AG10803 (cell line): ENCODE results near the gene EPB42.

ENCODE experiments used
- DNase-seq: peaks from one replicate; pipeline ENCODE4 v3.0.0; 2010; ENCODE audit warnings: low read depth
- H3K4me3 ChIP-seq: 2 replicates; pipeline ENCODE4 v1.5.1; 2011; ENCODE audit warnings: mild to moderate bottlenecking, low read length, control low read depth
- TF ChIP-seq, protein P1 (sequence below): conservative IDR thresholded peaks from 2 replicates; pipeline ENCODE4 v1.5.1; 2011; ENCODE audit warnings: mild to moderate bottlenecking, low read length, control low read depth, inconsistent platforms

The EPB42 gene

GRCh38 chr15:43220991-43221403 is at the start of gene EPB42:
EPB42 (minus strand) TSS chr15:43221018; CDS start chr15:43220825, 193 bp downstream.
- TF ChIP-seq, protein P1, sequence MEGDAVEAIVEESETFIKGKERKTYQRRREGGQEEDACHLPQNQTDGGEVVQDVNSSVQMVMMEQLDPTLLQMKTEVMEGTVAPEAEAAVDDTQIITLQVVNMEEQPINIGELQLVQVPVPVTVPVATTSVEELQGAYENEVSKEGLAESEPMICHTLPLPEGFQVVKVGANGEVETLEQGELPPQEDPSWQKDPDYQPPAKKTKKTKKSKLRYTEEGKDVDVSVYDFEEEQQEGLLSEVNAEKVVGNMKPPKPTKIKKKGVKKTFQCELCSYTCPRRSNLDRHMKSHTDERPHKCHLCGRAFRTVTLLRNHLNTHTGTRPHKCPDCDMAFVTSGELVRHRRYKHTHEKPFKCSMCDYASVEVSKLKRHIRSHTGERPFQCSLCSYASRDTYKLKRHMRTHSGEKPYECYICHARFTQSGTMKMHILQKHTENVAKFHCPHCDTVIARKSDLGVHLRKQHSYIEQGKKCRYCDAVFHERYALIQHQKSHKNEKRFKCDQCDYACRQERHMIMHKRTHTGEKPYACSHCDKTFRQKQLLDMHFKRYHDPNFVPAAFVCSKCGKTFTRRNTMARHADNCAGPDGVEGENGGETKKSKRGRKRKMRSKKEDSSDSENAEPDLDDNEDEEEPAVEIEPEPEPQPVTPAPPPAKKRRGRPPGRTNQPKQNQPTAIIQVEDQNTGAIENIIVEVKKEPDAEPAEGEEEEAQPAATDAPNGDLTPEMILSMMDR = no peak
- H3K4me3 ChIP-seq = no peak within 1 kb of the TSS
- DNase-seq = no peak

GRCh38 chr15:43270113-43270665 is 49.4 kb upstream of the EPB42 start:
- H3K4me3 ChIP-seq = no peak overlapping the region
- DNase-seq = no peak
- TF ChIP-seq, protein P1 = no peak

DNA sequence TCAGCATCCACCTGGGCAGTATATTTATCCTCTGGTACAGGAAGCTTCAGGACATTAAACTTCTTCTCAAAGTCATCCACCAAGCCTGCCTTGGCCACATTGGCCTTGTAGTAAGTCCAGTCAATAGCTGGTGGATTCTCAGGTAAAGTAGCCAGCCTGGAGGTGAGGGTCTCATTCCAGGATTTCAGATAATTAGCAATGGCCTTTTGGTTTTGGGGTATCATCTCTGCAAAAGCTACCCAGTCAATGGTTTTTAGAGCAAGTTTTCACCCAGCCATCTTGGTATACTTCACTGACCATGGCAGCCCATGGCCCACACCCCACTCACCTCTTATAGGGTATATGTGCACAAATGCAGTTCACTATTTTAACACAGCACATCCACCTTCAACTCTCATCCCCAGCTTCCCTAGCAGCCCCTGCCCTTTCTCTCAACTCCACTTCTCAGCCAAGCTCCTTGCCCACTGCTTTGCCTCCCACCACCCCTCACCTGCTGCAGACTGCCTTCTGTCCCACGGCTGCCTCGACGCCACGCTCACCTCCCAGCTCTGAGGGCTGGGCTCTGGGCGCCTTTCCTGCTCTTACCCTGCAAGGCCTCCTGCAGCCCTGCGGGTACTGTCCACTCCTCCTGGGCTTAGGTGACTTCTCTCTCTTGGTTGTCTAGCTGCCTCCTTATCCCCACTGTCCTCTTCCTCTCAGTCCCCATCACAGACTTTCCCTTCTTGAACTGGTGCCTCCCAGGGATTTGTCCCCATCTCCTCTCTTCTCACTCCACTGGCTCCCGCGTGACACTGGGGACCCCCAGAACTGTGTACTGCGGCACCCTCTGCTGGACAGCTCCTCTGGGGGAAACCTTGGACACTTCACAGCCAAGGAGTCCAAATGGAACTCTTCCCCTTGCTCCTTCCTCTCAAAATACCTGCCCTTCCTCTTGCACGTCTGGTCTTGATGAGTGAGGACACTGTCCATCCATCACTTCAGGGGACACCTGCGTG is 47.6 kb upstream of the EPB42 start:
- TF ChIP-seq, protein P1 = peak; percentile 56
- no peak overlapping the region for H3K4me3 ChIP-seq
- DNase-seq = peak; percentile 17

DNA sequence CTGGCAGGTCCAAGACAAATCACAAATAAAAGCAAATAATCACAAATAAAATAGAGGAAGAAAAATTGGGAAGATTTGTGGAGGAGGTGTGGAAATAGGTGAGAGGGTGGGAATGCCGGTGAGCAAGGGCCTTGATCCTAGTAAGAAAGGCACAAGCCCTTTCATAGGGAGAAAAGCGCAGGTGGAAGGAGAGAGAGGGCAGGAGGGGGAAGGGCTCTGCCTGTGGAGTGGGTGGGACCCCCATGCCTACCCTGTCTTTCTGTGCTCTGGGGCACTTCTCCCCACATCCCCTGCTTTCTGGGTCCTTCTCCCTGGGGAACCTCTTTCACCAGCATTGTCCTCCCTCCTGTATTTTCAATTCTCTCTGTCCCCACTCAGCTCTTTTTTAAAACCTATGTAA is 46.6 kb upstream of the EPB42 start:
- no peak for DNase-seq
- TF ChIP-seq, protein P1 = no peak
- H3K4me3 ChIP-seq = no peak overlapping the region

DNA sequence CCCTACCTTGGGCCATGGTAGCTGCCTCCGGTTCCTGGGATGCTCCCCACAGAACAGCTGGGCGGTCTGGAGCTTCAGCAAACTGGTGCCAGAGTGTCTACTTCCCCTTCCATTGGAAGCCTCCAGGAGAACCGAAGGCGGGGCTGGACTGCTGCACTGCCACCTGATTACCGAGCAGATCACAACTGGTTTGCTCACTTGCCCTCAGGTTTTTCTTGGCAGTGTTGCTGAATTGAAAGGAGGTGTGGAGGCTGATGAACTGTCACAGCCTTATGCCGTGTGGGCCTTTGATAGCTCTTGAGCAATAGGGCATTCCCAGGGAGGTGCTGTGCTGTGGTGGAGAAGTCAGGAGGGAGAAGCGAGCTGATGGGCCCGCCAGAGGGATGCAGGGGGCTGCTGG is 46.0 kb upstream of the EPB42 start, which contains the start of gene TGM5:
Gene TGM5, minus strand, starts transcription at position 95 of the 400 bp plus-strand sequence. Its CDS starts 79 bp downstream, at position 16.
- DNase-seq = no peak
- H3K4me3 ChIP-seq = no peak within 1 kb of the TSS
- TF ChIP-seq, protein P1 = no peak

DNA sequence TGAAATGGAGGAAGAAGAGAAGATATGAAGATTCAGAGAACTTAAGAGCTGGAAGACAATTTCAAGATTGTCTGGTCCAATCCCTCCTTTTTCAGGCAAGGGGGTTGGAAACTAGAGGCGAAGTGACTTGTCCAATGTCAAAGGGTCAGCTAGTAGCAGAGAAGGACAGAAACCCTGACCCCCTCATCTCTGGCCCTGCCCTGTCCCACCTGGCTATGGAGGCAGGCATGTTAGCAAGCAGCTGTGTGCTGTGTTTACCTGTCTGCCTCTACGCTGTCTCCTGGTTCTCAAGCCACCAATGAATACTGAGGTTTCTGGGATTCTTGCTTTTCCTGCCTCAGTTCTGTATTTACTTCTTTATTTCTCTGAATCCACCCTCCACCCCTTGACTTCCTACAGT is 45.6 kb upstream of the EPB42 start:
- TF ChIP-seq, protein P1 = no peak
- no peak overlapping the region for H3K4me3 ChIP-seq
- DNase-seq = no peak
